Fibroblast of upper back skin (primary cell): Measurements from ENCODE around the gene CPNE5.
A peak's percentile ranks its signal among the peaks of the same experiment; 100 is the strongest.

Experiments used
- DNase-seq: peaks from one replicate; pipeline ENCODE4 v3.0.0-alpha.2; 2013

Gene CPNE5

GRCh38 chr6:36833182-36833789 is 6.0 kb downstream of the CPNE5 start:
- no peak for DNase-seq

DNA sequence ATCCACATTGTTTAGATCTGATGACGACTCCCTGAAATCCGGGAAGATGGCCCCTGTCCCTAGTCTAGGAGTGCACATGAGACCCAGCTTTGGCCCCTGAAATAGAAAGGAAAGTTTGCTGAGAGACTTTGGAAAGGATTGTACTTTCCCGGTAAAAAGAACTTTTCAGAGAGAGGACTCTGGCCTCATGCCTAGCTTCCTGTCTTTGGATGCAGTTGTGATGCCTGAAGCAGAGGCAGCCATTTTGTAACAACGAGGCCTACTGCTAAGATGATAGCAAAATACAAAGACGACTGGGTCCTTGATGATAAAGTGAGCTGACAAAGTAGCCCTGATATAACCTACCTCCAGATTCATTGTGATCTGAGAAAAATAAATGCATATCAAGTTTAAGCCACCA is 6.9 kb downstream of the CPNE5 start:
- no peak for DNase-seq

DNA sequence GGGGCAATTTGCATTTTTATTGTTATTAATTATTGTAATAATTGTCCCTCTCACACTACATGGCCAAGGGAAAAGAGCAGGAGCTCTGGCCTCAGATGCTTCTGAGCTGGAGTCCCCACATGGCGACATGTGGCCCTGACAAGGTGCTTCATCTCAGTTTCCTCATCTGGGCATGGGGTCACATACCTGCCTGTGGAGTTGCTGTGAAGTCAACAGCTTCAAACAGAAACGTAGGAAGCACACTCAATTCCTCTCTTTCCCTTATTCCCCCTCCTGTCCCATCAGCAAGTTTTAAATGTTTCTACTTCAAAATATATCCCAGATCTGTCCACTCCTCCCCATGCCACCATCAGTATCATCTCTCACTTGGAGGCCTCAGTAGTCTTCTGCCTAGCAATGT is 8.7 kb downstream of the CPNE5 start:
- DNase-seq, result no peak

DNA sequence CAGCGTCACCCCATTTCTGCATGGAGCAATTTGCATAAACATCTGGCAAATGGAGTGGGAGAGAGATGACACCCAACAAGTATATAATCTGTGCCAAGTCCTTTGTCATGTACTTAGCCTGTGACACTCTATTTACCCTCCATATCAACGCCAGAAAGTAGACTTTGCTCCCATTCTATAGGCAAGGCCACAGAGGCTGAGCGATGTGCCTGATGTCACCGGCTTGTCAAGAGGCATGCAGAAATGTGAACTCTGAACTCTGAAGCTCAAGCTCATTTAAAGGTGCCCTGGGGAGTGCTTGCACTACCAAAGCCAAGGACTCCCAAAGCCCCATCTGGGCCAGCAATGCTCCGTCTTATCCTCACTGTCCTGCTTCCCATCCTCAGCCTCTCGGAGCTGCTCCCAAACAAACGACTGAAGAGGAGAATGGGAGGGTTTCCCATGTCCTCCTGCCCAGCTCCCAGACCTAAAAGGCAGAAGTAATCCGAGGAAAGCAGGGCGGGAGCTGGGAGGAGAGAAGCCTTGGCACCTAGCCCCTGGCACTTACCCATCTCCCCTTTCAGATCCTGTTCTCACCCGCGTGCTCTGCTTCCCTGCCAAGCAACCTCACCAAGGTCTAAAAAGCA is 9.2 kb downstream of the CPNE5 start:
- DNase-seq, result peak; percentile 32

- DNase-seq, result peak; percentile 80
Measured at GRCh38 chr6:36827261-36828079, 11.8 kb downstream of the CPNE5 start.

GRCh38 chr6:36826520-36827227 is 12.6 kb downstream of the CPNE5 start:
- DNase-seq, result no peak

- no peak for DNase-seq
Measured at GRCh38 chr6:36825994-36826393, 13.2 kb downstream of the CPNE5 start.

- DNase-seq, result no peak
Measured at GRCh38 chr6:36825452-36825851, 13.8 kb downstream of the CPNE5 start.

DNA sequence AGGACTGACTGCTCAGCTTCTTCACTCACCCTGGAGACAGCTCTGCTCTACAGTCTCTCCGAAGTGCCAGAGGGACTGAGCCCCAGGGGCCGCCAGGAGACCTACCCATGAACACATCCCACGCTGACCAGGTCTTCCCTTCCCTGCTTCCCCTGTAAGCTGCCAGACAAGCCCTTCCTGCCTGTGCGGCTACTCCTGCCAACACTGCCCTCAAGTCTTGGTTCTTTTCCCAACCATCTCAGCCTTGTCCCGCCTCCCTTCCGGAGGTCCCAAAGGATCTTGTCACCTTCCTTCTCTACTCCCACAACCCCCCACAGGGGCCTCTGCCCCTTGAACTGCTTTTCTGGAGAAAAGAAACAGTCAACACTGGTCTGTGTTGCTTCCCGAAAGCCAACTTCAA is 15.0 kb downstream of the CPNE5 start:
- DNase-seq, result no peak

DNA sequence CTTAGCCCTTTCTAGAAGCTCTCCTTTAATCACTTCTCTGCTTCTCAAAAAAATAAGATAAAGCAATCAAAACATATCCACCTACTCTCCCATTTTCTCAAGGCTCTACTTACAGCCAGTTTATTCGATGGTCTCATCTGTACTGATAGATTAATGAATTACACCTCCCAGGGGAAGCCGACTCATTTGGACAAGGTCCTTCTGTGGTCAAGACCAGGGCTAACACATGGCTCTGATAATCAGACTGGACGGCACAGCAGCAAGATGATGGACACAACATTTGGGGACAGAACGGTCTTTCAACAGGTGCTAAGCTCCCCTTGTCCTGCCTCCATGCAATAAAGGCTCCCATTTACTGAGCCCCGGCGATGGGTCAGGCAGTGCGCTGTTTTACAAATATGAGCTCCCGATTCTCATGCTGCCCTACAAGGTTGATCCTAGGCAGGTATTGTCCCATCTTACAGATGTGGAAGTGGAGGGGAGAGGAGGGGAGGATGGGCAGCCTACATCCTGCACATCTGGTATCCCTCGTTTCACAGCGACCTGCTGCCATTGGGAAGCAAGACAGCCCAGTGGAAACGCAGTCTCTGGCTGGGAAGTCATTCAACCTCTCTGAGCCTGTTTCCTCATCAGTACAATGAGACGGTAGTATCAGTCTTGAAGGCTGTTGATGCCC is 15.7 kb downstream of the CPNE5 start:
- peak; percentile 18 for DNase-seq

- DNase-seq, result no peak
Measured at GRCh38 chr6:36822506-36823269, 16.6 kb downstream of the CPNE5 start.

DNA sequence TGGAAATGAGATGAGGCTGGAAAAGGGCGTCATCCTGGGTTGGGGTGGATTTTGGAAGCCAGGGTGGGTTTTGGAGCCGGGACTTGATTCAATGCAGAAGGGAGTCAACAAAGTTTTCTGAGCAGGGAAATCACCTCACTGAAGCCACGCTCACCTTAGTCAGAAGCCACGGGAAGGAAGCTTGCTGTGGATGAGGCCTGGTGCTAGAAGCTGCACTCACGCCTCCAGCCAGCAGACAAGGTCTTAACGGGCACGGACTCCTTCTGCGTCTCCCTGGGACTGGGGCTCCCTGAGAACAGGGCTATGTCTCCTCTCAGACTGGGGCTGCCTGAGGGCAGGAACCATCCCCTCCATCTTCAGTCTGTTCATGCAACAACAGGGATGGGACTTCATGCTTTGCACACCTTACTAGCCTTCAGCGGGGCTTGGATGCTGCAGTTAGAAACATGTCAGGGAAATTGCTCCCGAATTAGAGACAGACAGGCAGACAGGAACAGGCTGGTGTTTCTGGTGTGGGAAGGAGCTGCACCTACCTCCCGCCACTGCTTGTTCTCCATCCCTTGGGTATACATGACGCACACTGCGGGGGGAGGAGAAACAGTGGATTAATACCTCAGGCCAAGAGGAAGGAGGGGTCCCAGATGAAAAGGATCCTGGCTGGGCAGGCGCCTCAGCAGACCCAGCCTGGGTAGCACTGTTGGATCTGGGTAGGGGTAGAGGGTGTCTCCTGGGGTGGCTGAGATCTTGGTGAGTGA is 17.5 kb downstream of the CPNE5 start:
- no peak for DNase-seq

DNA sequence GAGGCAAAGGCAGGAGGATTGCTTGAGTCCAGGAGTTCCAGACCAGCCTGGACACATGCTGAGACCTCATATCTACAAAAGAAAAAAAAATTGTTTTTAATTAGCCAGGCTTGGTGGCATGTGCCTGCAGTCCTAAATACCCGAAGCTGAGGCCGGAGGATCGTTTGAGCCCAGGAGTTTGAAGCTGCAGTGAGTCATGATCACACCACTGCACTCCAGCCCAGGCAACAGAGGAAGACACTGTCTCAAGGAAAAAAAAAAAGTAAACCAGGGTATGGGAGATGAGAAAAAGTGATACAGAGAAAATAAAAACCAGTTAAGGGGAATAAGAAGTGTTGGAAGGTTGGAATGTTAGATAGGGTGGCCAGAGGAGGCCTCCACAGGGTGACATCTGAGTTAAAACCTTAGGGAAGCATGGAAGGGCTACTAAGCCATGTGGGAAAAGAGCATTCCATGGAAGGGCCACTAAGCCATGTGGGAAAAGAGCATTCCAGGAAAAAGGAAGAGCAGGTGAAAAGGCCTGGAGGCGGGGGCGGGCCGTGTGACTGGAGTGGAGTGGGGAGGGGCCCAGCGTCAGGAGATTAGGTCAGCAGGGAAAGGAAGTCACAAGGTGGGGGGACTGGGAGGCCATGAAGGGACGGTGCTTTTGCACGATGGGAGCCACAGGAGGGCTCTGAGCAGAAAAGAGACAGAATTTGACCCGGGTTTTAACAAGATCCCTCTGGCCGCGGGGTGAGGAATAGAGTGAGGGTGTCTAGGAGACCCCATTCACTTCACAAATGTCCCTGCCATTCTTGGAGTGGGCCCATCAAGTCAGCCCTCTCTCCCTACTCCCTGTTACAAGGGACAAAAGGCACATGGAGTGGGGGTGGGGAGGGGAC is 18.3 kb downstream of the CPNE5 start:
- DNase-seq, result peak; percentile 51

- no peak for DNase-seq
Measured at GRCh38 chr6:36818756-36819155, 20.5 kb downstream of the CPNE5 start.

DNA sequence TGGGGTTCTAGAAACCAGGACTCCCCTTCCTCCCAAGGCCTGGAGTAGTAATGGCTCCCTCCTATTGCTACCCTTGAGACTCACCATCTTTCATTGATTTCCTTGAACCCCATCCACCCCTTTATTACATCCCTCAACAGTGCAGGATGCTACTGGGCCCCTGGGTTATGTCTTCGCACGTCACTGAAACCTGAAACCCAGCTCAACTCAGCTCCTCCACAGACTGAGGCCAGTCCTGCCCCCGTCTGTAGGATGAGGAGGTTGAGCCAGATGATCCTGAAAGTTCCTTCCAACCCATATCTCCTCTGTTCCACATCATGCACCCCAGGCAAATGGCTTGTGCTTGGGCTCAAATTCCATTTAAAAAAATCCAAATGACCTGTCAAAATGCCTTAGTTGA is 21.4 kb downstream of the CPNE5 start:
- DNase-seq, result no peak

DNA sequence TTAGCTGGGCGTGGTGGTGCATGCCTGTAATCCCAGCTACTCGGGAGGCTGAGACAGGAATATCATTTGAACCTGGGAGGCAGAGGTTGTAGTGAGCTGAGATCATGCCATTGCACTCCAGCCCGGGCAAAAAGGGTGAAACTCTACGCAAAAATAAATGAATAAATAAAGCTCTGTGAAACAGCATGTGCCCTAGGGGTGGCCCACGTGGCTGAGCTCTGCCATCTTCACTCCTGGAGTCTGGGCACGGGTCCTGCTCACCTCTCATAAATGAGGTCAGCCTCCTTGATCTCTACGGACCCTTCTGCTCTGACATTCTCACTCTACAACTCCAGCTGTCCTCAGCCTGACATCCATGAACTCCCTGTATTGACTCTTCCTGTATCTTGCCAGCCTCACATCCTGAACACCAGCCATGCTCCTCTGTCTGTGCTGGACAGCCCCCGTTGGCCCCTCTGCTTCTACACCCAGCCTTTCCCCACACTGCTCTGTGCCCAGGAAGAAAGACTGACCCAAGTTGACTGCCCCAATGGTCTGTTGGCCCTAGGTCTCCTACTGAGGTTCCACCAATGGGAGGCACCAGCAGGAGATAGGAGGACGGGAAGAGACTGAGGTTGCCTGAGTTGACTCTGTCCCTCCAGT is 21.9 kb downstream of the CPNE5 start:
- DNase-seq, result no peak

- DNase-seq, result no peak
Measured at GRCh38 chr6:36815962-36816735, 23.1 kb downstream of the CPNE5 start.

- no peak for DNase-seq
Measured at GRCh38 chr6:36814249-36814648, 25.0 kb downstream of the CPNE5 start.

DNA sequence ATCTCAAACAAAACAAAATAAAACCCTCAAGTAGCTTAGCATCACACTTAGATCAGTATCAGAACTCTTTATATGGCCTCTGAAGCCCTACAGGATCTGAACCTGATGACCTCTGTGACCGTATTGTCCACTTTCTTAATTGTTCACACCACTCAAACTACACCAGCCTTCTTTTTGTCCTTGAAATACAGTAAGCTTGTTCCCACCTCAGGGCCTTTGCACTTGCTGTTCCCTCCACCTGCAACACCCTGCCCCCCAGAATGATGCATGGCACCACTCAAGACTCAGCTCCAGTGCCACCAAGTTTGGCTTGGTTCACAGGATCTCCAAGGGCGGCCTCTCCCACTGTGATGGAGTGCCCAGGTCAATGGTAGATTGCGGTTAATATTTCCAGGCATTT is 25.7 kb downstream of the CPNE5 start:
- DNase-seq, result no peak
